RCC 7860 (cell line): ENCODE measurements around the gene CD300LF.

Experiments used
- DNase-seq: peaks from one replicate; pipeline ENCODE4 v3.0.0-alpha.2; 2015; ENCODE audit warnings: low spot score
- FAIRE-seq: peaks from 2 replicates; lab custom pipeline; 2012; peaks lifted over from hg19 to GRCh38; lab: Jason Lieb, UNC

Gene CD300LF

GRCh38 chr17:74712756-74713155, at the start of gene CD300LF:
Gene CD300LF (minus strand): TSS chr17:74712923. CDS start chr17:74712866, 57 bp downstream.
- FAIRE-seq (no peak), DNase-seq (no peak)

GRCh38 chr17:74761931-74762330, 49.2 kb upstream of the CD300LF start:
- no peak for DNase-seq
- FAIRE-seq, result no peak

GRCh38 chr17:74761419-74761818, 48.7 kb upstream of the CD300LF start:
- DNase-seq (no peak), FAIRE-seq (no peak)

GRCh38 chr17:74760404-74761105, 47.8 kb upstream of the CD300LF start:
- DNase-seq (no peak), FAIRE-seq (no peak)

- DNase-seq (no peak), FAIRE-seq (no peak)
These were observed 47.2 kb upstream of the CD300LF start for GRCh38 chr17:74759941-74760340.

- DNase-seq (no peak), FAIRE-seq (no peak)
These were observed 46.6 kb upstream of the CD300LF start for GRCh38 chr17:74759243-74759801.

- no peak for FAIRE-seq
- no peak for DNase-seq
These were observed 46.1 kb upstream of the CD300LF start for GRCh38 chr17:74758848-74759168.

GRCh38 chr17:74757931-74758847, 45.5 kb upstream of the CD300LF start:
- FAIRE-seq, result no peak

GRCh38 chr17:74757502-74757901, 44.8 kb upstream of the CD300LF start:
- DNase-seq, result no peak
- no peak for FAIRE-seq

More at GRCh38 chr17:74757931-74758847, 45.5 kb upstream of the CD300LF start:
- no peak for DNase-seq

- no peak for DNase-seq
- no peak for FAIRE-seq
These were observed 44.2 kb upstream of the CD300LF start for GRCh38 chr17:74756891-74757290.

GRCh38 chr17:74755533-74755932, 42.8 kb upstream of the CD300LF start:
- DNase-seq (no peak), FAIRE-seq (no peak)

- FAIRE-seq (no peak), DNase-seq (no peak)
These were observed 42.1 kb upstream of the CD300LF start for GRCh38 chr17:74754832-74755231.

- FAIRE-seq, result no peak
- DNase-seq, result no peak
These were observed 40.2 kb upstream of the CD300LF start for GRCh38 chr17:74752822-74753401.

- FAIRE-seq, result no peak
- no peak for DNase-seq
These were observed 39.7 kb upstream of the CD300LF start for GRCh38 chr17:74752415-74752814.

- DNase-seq, result no peak
- FAIRE-seq, result no peak
These were observed 37.8 kb upstream of the CD300LF start for GRCh38 chr17:74750327-74751069.

GRCh38 chr17:74750039-74750326, 37.3 kb upstream of the CD300LF start:
- FAIRE-seq, result no peak
- DNase-seq, result no peak

GRCh38 chr17:74749279-74750038, 36.7 kb upstream of the CD300LF start:
- FAIRE-seq (no peak), DNase-seq (peak; percentile 66)

- DNase-seq, result peak; percentile 80
- no peak for FAIRE-seq
These were observed 36.0 kb upstream of the CD300LF start, which contains the start of gene NHERF1 for GRCh38 chr17:74748529-74749278. Gene NHERF1 (plus strand): TSS chr17:74748628. CDS start chr17:74748847, 219 bp downstream.

- DNase-seq (no peak), FAIRE-seq (no peak)
These were observed 35.5 kb upstream of the CD300LF start for GRCh38 chr17:74748279-74748528.

GRCh38 chr17:74746922-74747321, 34.2 kb upstream of the CD300LF start:
- FAIRE-seq, result no peak
- DNase-seq, result no peak
